HG02623 (cell line): ENCODE results near the gene UNC5CL.

Experiments
- ATAC-seq: cut with Tn5 transposase; IDR thresholded peaks from one replicate; pipeline ENCODE4 v1.9.1; 2021; ENCODE audit warnings: moderate library complexity; ENCODE audit not compliant: unreplicated experiment

Gene UNC5CL

GRCh38 chr6:41063884-41064285, 24.9 kb upstream of the UNC5CL start:
- no peak for ATAC-seq

DNA sequence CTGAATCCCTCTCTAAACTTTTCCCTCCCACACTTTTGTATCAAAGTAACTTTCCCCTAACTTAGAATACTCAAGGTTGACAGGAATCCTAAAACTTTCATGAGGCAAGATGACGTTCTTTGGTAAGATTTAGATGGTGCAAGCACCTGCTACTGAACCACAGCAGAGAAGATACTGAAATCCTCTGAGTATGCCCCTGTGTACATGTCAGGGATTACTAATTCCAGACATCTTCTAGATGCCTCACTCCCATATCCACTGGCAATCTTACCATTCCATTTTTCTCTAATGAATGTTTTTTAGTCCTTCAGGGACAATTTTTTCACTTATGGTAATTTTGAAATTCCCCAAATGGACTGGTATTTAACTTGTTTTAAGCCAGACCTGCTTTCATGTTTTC, 23.0 kb upstream of the UNC5CL start:
- ATAC-seq: no peak

GRCh38 chr6:41061196-41061726, 22.2 kb upstream of the UNC5CL start:
- no peak for ATAC-seq

DNA sequence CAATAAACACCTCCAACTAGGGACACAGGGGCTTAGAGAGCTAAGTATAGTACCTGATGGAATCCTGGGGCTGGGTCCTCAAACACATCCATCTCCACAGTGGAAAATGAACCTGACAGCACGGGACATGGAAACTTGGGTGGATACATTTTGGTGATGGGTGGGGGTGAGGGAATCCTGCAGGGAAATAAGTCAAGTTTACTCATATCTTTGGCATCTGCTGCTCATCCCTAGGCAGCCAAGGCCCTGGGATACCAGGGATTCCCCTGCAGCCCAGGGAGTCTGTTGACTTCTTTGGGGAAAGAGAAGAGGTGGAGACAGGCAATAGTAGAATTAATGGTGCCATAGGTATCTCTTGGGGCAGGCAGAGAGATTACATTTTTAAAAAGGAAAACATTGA, 20.5 kb upstream of the UNC5CL start:
- ATAC-seq: no peak

DNA sequence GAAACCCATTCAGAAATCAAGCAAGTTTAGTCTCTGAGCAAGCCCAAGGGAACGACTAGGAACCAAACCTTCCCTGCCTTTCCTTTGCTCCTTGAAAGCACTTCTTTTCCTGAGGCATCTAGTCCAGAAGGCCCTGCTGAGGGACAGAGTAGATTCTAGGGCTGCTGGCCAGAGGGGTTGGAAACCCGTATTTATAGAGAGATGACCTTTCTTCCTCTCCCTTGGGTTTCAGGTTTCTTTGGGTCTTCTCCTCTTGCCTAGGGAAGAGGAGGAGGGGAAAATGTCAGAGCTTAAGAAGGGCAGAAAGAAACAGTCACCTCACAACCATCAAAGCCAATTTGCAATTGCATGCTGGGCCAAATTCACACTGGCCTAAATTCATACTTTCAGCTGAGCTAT, 19.8 kb upstream of the UNC5CL start:
- ATAC-seq: no peak

- ATAC-seq: no peak
Measured at GRCh38 chr6:41056768-41057490, 17.9 kb upstream of the UNC5CL start.

GRCh38 chr6:41055149-41055548, 16.1 kb upstream of the UNC5CL start:
- no peak for ATAC-seq

GRCh38 chr6:41054511-41054910, 15.5 kb upstream of the UNC5CL start:
- ATAC-seq: no peak

- no peak for ATAC-seq
Measured at GRCh38 chr6:41053041-41053440, 14.0 kb upstream of the UNC5CL start, which contains the start of gene APOBEC2. TSS of gene APOBEC2 (plus strand) at chr6:41053202. CDS start at chr6:41053348, 146 bp downstream.

GRCh38 chr6:41051873-41052272, 12.9 kb upstream of the UNC5CL start:
- ATAC-seq: no peak

GRCh38 chr6:41050536-41050935, 11.5 kb upstream of the UNC5CL start:
- no peak for ATAC-seq

GRCh38 chr6:41049955-41050354, 10.9 kb upstream of the UNC5CL start:
- no peak for ATAC-seq

- ATAC-seq: no peak
Measured at GRCh38 chr6:41049521-41049920, 10.5 kb upstream of the UNC5CL start.

DNA sequence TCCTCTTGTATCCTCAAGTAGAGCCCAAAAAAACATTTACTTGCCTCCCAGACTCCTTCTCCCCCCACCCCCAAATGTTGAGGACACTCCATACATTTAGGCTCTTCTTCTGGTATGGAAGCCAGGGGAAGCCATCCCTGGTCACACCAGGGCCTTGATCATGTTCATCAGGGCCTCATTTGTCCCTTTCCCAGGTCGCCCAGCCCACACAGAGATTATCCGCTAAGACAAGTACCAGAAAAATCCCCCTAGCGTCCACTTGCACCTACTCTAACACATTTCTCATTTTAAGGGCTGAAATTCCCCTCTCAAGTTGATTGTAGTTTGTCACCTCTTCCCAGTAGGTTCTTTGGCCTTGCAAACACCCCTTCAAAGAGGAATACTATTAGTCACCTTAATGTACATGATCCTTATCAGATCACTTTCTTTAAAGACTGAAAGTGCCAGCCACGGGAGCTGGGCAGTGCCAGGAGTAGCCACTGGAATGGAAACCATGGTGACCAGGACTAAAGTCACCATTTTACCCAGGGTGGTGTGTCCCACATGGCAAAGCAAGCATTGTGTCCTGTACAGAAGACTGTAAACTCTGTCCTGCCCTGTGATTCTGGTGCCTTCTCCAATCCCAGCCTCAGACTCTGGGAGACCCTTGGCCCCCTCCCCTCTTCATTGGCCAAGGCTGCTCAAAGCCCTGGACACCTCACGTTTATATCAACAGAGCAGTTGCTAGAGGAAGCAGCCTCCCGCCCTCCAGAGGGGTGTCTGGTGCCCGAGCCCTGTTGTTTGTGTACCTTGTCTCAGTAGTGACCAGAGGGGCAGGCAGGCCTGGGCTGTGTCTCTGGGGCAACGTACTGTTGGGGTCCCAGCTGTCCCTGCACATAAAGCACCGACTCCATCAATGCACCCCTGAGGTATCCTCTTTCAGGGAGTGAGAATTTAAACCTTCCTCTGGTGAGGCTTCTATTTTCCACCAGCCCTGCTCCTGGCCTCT, 9.0 kb upstream of the UNC5CL start:
- ATAC-seq: no peak

DNA sequence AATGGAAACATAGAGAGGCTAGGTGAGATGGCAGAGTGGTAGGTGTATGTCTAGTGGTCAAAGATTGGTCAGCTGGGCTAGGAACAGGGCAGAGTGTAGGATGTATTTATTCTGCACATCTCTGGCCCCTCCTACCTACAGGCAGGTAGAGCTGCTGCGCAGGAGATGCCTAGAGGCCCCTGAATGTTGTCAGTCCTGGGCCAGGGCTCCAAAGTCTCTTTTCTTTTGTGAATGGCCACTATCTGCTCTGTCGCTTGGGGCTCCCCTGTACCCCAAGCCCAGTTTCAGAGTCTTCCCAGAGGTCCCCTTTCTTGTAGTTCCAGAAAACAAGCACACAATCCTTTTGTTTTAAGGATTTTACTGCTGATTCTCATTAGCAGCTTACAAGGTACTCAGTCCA, 8.3 kb upstream of the UNC5CL start:
- no peak for ATAC-seq

DNA sequence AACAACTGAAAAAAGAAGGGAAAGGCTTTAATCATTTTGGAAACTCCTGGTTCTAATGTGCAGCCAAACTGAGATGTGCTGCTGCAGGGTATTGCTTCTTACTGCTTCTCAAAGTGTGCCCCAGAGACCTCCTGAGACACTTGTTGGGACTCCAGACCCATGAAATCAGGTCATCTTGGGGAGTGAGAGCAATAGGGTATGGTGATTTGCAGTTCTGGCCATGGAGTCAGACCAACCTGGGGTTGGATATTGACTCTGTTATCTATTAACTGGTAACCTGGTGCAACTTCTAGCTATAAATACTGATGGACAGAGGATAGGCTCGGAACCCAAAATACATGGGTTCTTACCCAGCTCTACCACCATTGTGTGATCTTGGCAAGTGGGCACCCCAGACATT, 7.1 kb upstream of the UNC5CL start:
- ATAC-seq: no peak

DNA sequence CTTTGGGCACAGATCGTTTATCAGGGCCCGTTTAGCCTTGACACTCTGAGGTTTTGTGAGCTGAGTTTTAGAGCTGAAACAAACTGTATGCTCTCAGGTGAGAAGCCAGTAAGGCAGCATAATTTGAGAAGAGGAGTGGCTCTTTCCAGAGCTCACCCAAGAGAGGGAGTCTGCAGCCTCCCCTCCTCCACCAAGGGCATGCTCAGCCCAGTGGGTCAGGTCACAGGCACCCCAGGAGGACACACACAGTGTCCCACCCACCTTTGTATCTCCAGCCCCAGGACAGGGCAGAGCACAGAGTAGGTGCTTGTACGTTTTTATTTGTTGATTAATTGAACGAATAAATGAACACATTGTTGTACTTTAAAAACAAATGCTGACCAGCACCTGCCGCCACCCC, 6.6 kb upstream of the UNC5CL start:
- no peak for ATAC-seq

DNA sequence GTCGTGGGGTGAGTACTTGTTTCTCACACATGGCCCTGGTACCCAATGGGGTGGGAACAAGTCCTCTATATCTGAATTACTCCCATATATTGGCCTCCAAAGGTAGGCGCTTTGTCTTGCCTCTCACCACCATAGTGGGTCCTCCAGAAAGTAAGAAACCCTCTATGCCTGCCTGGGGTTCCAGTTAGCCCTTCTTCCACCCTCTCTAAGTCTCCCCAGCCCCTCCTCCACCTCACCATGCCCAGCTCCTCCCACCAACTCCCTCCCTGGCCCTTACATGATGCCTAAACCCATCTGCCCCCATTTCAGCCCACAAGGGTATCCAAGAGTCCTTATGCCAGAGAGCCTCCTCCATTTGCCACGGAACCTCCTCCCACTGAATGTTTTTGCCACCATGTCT, 4.1 kb upstream of the UNC5CL start:
- no peak for ATAC-seq

- ATAC-seq: no peak
Measured at GRCh38 chr6:41042226-41043055, 3.4 kb upstream of the UNC5CL start, which contains the start of gene TSPO2. TSS of gene TSPO2 (plus strand) at chr6:41042467. CDS start at chr6:41042986, 519 bp downstream.

DNA sequence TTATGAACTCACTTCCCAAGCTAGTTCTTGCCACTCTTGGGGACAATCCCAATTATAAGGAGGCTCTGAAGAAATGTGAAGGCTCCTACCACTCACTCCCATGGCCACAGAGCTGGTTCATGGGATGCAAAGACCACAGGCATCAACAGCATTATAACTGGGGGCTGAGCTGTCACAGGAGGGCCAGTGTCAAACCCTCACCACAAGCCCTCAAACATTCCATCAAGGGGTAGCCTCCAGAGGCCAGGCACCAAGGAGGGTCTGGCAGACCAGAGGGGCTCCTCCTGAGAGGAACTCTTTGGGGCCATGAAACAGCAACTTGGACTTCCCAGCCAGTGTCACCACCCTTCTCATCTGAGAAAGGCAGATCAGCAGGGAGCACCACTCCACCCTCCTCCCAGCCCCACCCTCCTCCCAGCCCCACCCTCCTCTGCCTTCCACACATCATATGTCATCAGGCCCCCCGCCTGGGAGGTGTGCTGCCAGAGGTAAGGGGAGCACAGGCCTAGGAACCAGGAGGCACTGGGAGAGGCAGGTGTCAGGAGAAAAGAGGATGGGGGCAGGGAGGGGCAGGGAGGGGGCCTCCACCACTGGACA, 2.0 kb upstream of the UNC5CL start:
- no peak for ATAC-seq
